AG20443 (cell line): Measurements from ENCODE around the gene NACC1.

ENCODE experiments used
- DNase-seq: peaks from one replicate; pipeline ENCODE4 v3.0.0; 2012; ENCODE audit warnings: low spot score, mixed read lengths

Gene NACC1

GRCh38 chr19:13087795-13088537, 30.1 kb upstream of the NACC1 start:
- DNase-seq: no peak

- DNase-seq: no peak
These were observed 28.8 kb upstream of the NACC1 start for GRCh38 chr19:13089139-13089856.

DNA sequence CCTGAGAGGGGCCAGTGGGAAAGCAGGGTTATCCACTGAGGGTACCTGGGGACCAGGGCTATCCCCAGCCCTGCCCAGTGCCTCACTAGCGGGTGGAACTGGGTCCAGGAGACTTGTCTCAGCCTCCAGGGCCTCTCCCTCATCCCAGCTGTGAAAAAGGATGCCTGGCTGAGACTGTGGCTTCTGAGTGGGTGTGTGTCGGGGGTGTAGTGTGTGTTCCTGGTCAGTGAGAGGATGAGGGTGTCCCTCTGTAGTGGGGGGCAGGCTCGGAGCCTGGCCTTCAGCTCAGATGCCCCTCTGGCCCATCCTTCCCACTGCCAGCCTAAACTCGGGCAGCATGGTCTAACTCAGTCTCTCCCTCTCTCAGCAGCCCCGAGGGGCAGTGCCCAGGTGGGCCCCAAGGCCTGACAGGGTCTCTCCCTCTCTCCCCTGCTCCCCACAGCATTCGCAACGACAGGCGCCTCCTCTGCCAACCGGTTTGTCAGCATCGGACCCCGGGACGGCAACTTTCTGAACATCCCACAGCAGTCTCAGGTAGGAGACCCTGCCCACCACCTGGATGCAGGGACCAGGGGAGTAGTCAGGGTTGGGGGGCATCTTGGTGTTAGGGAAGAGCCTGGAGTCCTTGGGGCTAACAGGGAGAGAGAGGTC, 28.1 kb upstream of the NACC1 start:
- no peak for DNase-seq

GRCh38 chr19:13090511-13091231, 27.4 kb upstream of the NACC1 start:
- no peak for DNase-seq

GRCh38 chr19:13091400-13092157, 26.5 kb upstream of the NACC1 start:
- DNase-seq: peak; percentile 83

DNA sequence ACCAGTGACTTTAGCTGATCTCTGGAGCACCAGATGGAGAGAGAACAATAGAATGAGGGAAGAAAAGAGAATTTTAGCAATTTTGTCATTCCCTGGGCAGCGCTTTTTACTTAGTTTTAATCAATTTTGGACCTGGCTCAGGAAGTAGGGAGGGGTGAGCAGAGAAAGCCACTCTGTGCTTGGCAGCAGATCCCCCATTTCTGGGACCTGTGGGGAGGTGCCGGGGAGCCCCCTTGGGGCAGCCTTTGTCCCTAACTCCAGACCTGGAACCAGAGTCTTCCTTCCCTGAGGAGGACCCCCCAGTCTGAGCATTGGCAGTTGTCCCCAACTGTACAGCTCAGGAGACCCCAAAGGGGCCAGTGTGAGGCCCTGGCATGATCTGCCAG, 25.9 kb upstream of the NACC1 start:
- DNase-seq: no peak

DNA sequence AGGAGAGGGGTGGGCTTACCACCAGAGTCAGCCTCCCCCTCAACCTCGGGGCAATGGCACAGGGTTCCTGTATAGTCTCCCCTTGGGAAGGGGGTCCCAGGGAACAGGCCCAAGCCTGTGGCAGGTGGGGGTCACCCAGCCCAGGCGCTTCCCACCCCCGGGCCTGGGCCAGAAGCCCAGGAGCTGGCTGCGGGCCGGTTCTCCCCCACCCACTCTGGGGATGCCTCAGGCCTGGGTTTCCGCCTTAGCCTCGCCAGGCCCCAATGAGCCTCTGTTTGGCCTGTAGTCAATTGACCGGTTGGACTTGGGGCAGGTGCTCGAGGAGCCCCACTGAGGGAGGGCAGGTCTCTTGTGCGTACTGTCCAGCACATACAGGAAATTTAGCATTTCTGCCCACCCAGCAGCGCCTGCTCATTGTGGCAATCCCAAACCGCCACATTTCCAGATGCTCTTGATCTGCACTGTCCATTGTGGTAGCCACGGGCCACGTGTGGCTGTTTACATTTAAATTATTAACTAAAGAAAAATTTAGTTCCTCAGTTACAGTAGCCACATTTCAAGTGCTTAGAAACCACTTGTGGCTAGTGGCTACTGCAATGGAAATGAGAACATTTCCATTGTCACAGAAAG, 25.3 kb upstream of the NACC1 start:
- DNase-seq: no peak

DNA sequence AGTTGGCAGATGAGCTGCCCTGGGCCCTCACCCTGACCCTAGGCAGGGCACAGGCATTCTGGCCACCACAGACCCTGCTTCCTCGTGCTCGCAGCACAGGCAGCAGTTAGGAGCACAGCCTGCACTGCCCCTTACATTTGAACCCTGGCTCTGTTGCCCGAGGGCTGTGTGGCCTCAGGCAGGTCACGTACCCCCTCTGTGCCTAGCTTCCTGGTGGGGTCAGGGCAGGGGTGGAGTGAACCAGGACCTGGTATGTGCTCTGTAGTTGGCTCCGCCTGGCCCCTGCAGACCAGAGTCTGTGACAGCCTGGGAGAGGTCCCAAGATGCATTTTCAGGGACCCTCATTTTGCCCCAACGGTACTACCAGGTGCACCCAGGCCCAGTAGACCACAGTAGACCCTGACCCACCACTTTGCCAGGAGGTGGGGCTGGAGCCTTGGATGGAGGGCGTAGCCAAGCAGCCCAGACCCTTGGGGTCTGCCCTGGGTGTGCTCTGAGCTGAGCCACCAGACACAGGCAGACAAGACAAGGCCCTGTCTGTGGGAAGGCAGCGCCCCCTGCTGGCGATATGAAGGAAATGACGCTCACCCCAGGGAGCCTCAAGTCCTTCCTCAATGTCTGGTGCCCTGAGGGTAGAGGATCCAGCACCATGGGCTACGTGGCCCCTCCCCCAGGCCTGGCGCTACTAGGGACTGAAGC, 24.5 kb upstream of the NACC1 start:
- DNase-seq: peak; percentile 88

DNA sequence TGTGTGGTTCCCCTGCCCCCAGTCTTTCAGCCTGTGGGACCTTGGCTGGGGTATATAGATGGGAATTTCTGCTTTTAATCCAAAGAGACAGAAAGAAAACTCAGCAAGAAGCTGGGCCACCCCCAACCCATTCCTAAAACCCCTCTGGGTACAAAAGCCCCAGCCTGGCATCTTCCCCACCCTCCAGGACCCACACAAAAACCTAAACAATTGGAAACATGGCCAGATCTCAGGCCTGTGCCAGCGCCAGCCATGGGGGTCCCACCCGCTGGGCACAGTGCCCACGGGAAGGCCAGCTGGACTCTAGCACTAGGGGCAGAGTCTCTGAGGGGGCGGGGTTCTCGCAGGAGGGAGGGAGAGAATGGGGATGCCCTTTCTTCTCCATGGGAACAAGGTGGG, 24.0 kb upstream of the NACC1 start:
- no peak for DNase-seq

GRCh38 chr19:13094771-13095392, 23.2 kb upstream of the NACC1 start:
- no peak for DNase-seq

- DNase-seq: no peak
These were observed 22.7 kb upstream of the NACC1 start for GRCh38 chr19:13095393-13095784.

DNA sequence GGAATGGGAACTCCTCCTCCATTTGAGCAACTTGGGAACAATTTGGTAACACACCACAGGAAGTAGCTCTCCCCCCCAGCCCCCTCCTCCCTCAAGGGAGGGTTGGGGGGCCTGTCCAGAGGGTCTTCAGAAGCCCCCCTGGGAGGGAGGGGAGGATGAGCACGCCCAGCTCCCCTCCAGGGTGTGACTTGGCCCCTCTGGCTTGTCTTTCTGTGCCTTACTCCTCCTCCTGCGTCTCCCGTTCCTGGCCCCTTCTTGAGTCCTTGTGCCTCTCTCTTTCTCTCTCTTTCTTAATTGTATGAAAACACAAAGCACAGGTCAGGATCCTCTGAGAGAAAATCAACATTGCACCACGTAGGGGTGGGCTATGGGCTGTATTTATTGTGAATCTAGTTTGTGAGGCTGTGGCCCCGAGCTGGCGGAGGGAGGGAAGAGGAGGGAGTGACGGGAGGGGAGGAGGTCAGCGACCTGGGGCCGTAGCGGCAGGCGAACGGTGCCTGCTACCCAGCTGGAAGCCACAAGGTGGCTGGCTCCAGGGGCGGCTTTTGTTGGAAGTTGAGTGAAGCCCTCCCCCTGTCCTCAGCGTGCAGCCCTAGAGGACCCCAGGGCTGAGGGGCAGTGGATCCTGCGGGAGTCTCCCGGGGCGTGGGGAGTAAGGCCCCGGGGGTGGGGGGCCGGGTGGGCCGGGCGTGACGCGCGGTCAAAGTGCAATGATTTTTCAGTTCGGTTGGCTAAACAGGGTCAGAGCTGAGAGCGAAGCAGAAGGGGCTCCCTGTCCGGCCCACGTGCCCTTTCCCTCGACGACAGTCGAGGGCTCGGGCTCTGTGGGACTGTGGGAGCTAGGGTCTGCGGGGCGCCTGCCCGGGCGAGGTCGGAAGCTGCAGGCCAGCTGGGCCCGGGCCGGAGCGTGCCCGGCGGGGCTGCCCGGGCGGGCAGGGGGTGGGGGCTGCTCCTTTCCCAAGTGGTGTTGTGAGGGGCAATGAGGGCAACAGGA, 21.8 kb upstream of the NACC1 start:
- no peak for DNase-seq

DNA sequence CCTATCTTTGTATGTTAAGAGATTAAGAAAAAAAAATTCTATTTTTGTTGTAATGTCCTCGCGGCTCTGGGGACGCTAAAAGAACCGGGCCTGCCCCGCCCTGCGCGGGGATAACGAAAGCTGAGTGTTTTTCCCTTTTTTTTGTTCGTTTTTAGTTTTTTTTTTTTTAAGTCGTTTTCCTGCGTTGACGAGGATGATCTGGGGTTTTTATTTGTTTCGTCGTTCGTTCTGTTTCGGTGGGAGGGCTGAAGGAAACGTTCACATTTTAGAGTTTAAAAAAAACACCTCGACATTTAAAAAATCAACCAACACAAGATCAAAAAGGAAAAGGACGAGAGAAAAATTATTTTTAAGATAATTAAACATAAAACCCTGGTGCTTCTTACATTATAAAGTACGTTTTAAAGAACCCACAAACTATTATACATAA, 21.0 kb upstream of the NACC1 start:
- DNase-seq: no peak

DNA sequence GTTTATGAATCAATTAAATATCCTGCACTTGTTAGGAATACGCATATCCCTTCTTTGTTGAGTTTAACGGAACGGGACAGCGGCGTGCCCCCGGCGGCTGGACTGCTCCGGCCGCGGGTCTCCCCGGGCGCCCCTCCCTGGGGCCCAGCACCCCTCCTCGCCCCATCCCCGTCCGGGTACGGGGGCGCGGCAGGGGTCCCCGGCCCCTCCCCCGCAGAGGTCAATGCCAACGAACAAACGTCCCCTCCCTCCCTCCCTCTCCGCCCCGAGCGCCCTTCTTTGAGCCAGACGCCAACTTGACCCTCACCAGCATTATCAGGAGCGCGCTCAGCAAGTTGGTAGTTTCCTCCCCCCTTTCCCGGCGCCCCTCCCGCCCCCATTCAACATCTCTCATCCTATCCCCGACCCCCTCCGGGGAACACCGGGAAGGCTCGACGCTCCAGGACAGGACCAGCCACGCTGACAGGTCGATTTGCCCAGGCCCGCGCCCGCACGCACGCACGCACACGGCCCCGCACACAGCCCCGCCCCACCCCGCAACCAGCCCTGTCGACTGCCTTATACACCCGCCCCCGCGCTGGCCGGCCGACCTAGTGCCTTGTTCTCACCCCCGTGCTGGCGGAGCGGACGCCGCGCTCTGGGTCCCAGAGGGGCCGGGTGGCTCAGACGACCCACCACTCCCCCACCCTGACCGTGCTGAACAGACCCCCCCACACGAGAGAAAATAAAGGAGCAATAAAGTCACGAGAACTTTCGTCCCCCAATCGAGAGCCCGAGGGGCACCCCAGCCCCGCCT, 20.4 kb upstream of the NACC1 start:
- DNase-seq: no peak

DNA sequence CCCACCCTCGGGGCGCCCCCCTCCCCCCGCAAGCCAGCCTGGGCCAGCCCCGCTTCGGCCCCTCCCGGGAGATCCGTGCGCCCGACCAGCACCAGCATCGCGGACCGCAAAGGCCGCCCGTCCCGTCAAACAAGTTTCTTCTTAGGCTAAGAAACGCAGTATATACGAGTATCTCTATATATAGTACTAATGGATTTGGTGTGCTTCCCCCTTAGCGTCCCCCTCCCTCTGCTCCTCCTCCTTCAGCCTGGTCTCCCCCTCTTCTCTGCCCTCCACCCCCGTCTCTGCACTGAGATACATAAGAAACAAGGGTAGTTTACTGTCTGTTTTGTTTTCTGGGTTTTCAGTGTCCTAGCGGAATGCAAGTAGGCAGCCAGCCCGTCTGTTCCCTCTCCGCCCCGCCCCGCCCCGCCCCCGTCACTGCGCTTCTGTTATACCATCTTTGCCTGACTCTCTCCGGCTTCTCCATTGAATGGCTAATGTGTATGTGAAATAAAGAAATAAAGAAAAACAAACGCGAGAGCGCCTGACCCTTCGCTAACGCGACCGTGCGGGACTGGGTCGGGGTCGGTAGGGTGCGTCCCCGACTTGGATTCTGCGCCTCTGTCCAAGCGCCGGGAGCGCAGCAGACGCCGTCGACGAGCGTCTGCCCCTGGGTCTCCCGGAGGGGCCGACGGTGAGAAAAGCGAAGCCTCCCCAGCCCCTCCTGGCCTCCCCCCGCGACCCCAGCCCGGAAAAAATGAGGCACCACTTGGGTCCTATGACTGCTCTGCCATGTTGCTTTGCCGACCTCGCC, 19.6 kb upstream of the NACC1 start:
- DNase-seq: peak; percentile 85

GRCh38 chr19:13099073-13099999, 18.7 kb upstream of the NACC1 start:
- peak; percentile 78 for DNase-seq
